Natural killer cell treated with Interleukin-12 subunit alpha and Interleukin-12 subunit beta and Interleukin-15 and Interleukin-18, amount 100 ng/mL, for 72 hours (primary cell): ENCODE measurements around the gene DOCK2. TPM values are rescaled to one million over a fixed set of nuclear protein-coding genes. Genes with fewer than 3 reads are reported as not detected.
"Not testable (repeated sequence)": the region's sequence is repeated elsewhere in the genome, so short reads cannot be mapped to it uniquely, and the experiment has no call there.

ENCODE experiments used
- ATAC-seq, 2 donors: fragments of 150-1000 bp; cut with Tn5 transposase in 1 of 2; sonication (Bioruptor Pico), chemical (Tn5 transposase) in 1 of 2; 2 replicates each; pipeline ENCODE4 v1.10.0; 2021
- DNase-seq: peaks from one replicate; pipeline ENCODE4 v3.0.0; 2022; ENCODE audit warnings: low spot score
- H3K27ac Mint-ChIP-seq, 2 donors: 1 replicate in 1 of 2; 2 replicates in 1 of 2; pipeline ENCODE4 v1.8.0; 2022; ENCODE audit warnings: mixed read lengths in 2 of 2, mild to moderate bottlenecking in 1 of 2, moderate library complexity in 1 of 2
- H3K27me3 Mint-ChIP-seq, 2 donors: 1 replicate in 1 of 2; 2 replicates in 1 of 2; pipeline ENCODE4 v1.8.0; 2022; ENCODE audit warnings: mixed read lengths in 2 of 2
- H3K36me3 Mint-ChIP-seq: one replicate; pipeline ENCODE4 v1.8.0; 2022; ENCODE audit warnings: mixed read lengths
- H3K4me1 Mint-ChIP-seq, 2 donors: 1 replicate in 1 of 2; 2 replicates in 1 of 2; pipeline ENCODE4 v1.8.0; 2022; ENCODE audit warnings: low read depth in 2 of 2, mixed read lengths in 2 of 2, mild to moderate bottlenecking in 1 of 2
- H3K4me3 Mint-ChIP-seq: one replicate; pipeline ENCODE4 v1.8.0; 2022; ENCODE audit warnings: mixed read lengths
- H3K9me3 Mint-ChIP-seq: 2 replicates; pipeline ENCODE4 v1.8.0; 2022; ENCODE audit warnings: mixed read lengths
- total RNA-seq, 2 donors: library from RNA; stranded (reverse); gene quantifications; one replicate each; pipeline ENCODE4 v1.2.3, GENCODE V29; 2022

The DOCK2 gene
- total RNA-seq, 2 donors from 2014 or later: 461 to 526 TPM

DNA sequence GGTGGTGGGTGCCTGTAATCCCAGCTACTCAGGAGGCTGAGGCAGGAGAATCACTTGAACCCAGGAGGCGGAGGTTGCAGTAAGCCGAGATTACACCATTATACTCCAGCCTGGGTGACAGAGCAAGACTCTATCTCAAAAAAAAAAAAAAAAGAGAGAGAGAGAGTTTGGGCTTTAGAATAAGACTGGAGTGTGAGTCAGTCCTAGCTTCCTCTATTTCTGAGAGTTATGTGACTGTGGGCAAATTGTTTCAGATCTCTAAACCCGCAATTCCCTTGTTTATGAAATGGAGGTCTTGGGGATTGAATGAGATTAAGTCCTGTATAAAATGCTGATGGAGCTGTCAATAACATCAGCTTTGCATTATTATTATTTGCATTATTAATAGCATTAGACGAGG, 316.1 kb downstream of the DOCK2 start:
- peaks cover 5 to 30% of the 10 kb centered on the region in 2 donors for H3K4me1 Mint-ChIP-seq
- DNase-seq, H3K36me3 Mint-ChIP-seq, ATAC-seq, H3K9me3 Mint-ChIP-seq, H3K27me3 Mint-ChIP-seq, H3K4me3 Mint-ChIP-seq, H3K27ac Mint-ChIP-seq: not testable (repeated sequence)

DNA sequence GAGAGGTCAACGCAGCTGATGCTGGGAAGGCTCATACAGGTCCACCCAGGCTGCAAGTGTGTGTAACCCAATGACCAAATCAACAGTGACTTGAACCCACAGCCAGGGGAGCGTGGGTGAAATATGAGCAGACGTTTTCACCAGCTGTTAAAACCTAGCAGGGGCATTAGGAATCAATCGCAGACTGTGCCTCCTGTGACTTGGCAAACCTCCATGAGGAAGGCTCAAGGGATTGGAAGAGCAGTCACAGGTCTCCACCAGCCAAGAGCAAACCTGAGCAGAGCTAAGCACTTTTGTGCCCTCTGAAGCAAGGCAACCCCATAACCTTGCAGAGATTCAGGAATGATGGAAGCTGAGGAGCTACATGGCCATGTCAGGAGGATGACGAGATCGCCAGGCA, 317.7 kb downstream of the DOCK2 start:
- Mint-ChIP-seq H3K4me1 (peaks cover 5 to 23% of the 10 kb centered on the region in 2 donors), H3K9me3 (no peaks in the 10 kb centered on the region), H3K27ac (no peak overlapping the region), H3K4me3 (no peak overlapping the region), H3K36me3 (no peaks in the 10 kb centered on the region), H3K27me3 (no peaks in the 10 kb centered on the region)
- ATAC-seq (no peak), DNase-seq (no peak)

DNA sequence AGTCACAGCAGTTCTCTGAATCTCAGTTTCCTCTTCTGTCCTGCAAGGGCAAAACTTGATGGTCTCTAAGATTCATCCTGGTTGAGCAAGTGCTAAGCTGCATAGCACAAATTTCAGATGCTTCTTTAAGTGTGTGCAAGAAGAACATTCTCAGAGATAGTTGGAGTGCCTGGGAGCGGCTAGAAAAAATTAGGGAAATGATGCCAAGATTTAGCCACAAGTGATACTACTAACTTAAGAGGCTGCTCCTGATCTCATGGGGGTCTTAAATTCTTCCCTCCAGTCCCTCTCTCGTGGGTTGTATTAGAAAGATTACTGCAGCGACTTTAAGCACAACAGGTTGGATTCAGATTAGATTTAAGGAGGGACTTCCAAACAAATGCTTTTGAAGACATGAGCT, 319.1 kb downstream of the DOCK2 start:
- H3K27ac Mint-ChIP-seq: no peak overlapping the region
- peaks cover 5 to 20% of the 10 kb centered on the region in 2 donors for H3K4me1 Mint-ChIP-seq
- no peaks in the 10 kb centered on the region for H3K27me3 Mint-ChIP-seq
- DNase-seq (no peak), ATAC-seq (no peak)
- no peak overlapping the region for H3K4me3 Mint-ChIP-seq
- H3K36me3 Mint-ChIP-seq: no peaks in the 10 kb centered on the region
- H3K9me3 Mint-ChIP-seq: no peaks in the 10 kb centered on the region

DNA sequence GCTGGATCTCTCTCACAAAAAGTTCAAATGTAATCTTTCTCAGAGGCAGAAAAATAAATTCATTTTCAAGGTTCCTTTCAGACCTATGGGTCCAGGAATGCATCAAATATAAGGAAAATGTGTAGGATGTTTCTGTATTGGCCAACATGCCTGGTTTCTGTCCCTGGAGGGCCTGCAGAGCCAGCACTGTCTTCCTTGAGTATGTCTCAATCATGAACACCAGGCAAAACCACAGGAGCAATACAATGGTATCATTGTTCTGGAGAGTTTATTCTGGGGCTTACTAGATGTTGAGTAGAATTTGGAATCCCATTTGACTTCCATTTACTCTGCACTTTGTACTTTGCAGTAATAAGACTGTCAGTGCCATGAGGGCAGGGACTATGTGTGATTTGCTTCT, 319.7 kb downstream of the DOCK2 start:
- DNase-seq (no peak), ATAC-seq (no peak)
- no peak overlapping the region for H3K27ac Mint-ChIP-seq
- H3K9me3 Mint-ChIP-seq: no peaks in the 10 kb centered on the region
- no peaks in the 10 kb centered on the region for H3K36me3 Mint-ChIP-seq
- peaks cover 5 to 17% of the 10 kb centered on the region in 2 donors for H3K4me1 Mint-ChIP-seq
- H3K4me3 Mint-ChIP-seq: no peak overlapping the region
- no peaks in the 10 kb centered on the region for H3K27me3 Mint-ChIP-seq

DNA sequence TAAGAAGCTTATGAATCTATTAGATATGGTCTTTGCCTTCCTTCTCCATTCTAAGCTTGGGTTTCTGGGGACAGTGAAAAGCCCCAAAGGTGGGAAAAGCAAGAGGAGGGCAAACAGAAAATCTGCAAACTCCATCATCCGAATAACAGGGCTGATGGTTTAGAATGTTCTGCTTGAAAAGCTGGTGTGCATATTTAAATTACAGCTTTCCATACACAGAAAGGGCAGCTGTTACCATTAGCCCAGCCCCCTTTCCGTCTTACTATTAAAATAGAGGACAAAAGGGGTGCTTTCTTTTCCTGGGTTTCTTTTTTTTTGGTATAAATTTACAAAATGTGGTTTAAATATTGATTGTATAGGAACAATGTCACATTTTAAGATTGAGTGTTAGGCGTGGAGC, 321.2 kb downstream of the DOCK2 start:
- ATAC-seq: no peak
- no peaks in the 10 kb centered on the region for H3K36me3 Mint-ChIP-seq

DNA sequence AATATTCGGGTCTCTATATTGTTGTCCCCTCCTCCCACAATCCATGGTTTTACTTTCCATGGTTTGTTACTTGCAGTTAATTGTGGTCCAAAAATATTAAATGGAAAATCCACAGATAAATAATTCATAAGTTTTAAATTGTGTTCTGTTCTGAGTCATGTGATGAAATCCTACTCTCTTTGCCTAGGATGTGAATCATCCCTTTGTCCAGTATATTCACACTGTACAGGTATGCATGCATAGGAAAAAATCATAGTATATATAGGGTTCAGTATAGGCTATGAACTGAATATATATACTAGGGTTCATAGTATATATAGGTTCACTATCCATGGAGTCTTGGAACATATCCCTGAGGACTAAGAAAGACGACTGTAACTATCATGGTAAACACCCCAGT, 323.6 kb downstream of the DOCK2 start:
- no peak for ATAC-seq
- Mint-ChIP-seq H3K4me1 (peaks cover 10 to 20% of the 10 kb centered on the region in 2 donors), H3K9me3 (no peaks in the 10 kb centered on the region), H3K4me3 (no peak overlapping the region), H3K27me3 (no peaks in the 10 kb centered on the region), H3K27ac (no peak overlapping the region), H3K36me3 (no peaks in the 10 kb centered on the region)
- no peak for DNase-seq

More for the DNA sequence above, 321.2 kb downstream of the DOCK2 start:
- peaks cover 10 to 20% of the 10 kb centered on the region in 2 donors for H3K4me1 Mint-ChIP-seq
- H3K27ac Mint-ChIP-seq: no peak overlapping the region
- no peak overlapping the region for H3K4me3 Mint-ChIP-seq
- no peaks in the 10 kb centered on the region for H3K9me3 Mint-ChIP-seq
- H3K27me3 Mint-ChIP-seq: no peaks in the 10 kb centered on the region
- no peak for DNase-seq

DNA sequence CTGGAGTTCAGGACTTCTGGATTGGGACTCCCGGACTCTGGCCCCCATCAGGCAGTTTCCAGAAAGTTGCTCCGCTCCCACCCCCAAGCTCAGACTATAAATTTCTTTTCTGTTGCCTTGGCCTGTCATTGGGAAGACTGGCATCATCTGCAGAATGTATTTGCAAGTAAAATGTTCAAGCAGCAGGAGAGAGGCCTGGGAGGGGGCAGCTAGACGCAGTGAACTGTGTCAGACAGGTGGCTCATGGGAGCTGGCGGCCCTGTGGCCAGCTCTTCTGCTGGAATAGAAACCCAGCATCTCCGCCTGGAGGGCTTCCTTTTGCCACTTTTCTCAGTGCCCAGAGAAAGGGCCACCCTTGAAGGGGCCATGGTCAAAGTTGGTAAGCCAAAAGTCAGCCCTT, 327.2 kb downstream of the DOCK2 start:
- Mint-ChIP-seq H3K36me3 (no peaks in the 10 kb centered on the region), H3K27ac (no peak overlapping the region), H3K4me3 (no peak overlapping the region), H3K27me3 (no peaks in the 10 kb centered on the region), H3K9me3 (no peaks in the 10 kb centered on the region), H3K4me1 (peaks cover 23 to 31% of the 10 kb centered on the region in 2 donors)
- no peak for ATAC-seq
- no peak for DNase-seq

DNA sequence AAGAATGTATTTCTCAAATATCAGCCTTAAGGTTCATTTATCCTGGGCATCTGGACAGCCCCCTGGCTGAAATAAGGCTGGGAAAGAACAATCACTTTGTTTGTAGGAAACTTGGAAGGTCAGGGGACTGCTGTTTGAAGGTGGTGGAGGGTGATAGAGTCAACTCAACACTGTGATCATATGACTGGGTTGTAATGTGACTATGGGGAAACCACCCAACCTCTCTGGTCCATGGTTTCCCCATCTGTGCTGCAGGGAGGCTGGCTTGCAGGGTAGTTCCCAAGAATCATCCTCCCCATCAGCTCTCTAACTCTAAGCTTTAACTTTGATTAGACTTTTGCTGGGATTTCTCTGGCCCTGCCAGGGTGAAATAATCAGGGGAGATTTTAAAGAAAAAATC, 333.3 kb downstream of the DOCK2 start:
- DNase-seq: no peak
- H3K27ac Mint-ChIP-seq: peak overlapping the region in 1 of 2 donors; percentile 37
- ATAC-seq: peak; percentile 50 to 55
- no peaks in the 10 kb centered on the region for H3K36me3 Mint-ChIP-seq
- peaks cover 18 to 30% of the 10 kb centered on the region in 2 donors for H3K4me1 Mint-ChIP-seq
- H3K9me3 Mint-ChIP-seq: no peaks in the 10 kb centered on the region
- no peak overlapping the region for H3K4me3 Mint-ChIP-seq
- H3K27me3 Mint-ChIP-seq: no peaks in the 10 kb centered on the region

DNA sequence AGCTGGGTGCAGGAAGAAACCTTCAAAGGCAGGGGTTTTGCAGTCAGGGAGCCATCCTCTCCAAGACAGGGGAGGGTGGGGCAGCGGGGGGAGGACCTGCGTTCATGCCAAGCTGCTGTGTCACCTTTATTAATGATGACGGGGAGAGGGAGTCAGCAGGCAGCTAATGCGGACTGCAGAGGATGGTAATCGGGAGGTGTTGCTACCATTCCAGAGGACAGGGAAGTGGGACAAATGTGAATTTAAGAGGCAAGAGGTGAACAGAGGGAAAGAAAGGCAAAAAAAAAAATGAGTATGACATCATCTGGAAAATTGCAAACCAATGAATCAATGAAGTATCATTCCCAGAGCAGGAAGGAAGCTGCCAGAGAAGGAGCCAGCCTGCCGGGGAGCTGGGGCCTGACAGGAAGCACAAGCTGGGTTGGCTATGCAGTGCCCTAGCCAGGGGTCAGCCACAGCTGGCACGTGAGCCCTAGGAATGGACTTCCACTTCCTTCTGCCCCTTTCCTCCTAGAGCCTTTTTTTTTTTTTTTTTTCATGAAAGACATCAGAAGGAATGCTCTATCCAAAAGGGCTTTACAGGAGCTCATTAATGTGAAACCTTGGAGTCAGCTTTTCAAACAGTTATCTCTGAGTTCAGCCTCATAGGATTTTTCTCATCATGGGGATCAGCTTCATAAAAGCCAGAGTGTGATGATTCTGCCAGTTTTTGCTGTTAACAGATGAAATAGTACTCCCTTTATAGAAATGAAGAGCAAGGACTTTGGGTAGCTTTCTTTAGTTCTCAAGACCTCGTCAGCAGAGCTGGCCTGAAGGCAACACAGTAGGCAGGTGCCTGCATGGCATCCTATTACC, 334.1 kb downstream of the DOCK2 start:
- H3K9me3 Mint-ChIP-seq: no peaks in the 10 kb centered on the region
- no peak for DNase-seq
- peaks cover 18 to 33% of the 10 kb centered on the region in 2 donors for H3K4me1 Mint-ChIP-seq
- ATAC-seq: no peak
- no peaks in the 10 kb centered on the region for H3K27me3 Mint-ChIP-seq
- no peaks in the 10 kb centered on the region for H3K36me3 Mint-ChIP-seq
- H3K27ac Mint-ChIP-seq: peak overlapping the region in 1 of 2 donors; percentile 37
- no peak overlapping the region for H3K4me3 Mint-ChIP-seq

DNA sequence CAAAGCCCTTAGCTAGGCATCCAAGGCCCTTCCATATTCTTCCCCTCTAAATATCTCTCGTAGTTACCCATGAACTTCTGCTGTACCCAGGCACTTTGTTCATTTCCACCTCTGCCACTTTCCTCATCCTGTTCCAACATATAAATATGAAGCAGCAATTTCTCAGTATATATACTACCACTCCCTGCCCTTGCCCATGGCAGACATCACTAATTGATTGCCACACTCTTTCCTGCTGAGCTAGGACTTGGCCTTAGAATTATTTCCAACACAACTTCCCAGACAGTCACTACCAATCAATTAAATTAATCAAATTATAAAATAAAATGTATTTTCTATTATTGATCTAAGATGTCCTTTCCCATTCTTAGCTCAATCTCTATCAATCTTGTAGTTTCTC, 334.7 kb downstream of the DOCK2 start:
- H3K36me3 Mint-ChIP-seq: no peaks in the 10 kb centered on the region
- H3K4me1 Mint-ChIP-seq: peaks cover 18 to 33% of the 10 kb centered on the region in 2 donors
- no peaks in the 10 kb centered on the region for H3K27me3 Mint-ChIP-seq
- H3K27ac Mint-ChIP-seq: no peak overlapping the region
- DNase-seq (no peak), ATAC-seq (no peak)
- H3K9me3 Mint-ChIP-seq: no peaks in the 10 kb centered on the region
- no peak overlapping the region for H3K4me3 Mint-ChIP-seq

DNA sequence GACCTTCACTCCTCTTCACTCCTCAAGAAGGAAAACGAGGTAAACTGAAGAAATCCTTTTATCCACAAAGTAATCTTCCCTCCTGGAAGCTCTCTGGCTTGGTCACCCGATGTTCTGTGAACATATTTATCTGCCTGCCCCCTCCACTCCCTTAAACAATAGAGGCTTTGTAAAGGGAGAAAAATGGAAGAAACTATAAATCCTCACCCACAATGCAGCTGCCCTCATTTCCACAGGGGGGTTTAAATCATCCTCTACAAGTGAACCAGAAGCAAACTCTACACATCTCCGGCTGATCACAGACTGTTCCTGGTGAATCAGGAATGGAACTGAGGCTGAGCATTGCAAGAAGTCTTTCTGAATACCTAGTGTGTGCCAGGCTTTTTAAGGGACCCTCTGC, 336.0 kb downstream of the DOCK2 start:
- Mint-ChIP-seq H3K9me3 (no peaks in the 10 kb centered on the region), H3K4me1 (peaks cover 9 to 23% of the 10 kb centered on the region in 2 donors), H3K27ac (no peak overlapping the region), H3K27me3 (no peaks in the 10 kb centered on the region), H3K36me3 (no peaks in the 10 kb centered on the region), H3K4me3 (no peak overlapping the region)
- ATAC-seq: no peak
- DNase-seq: no peak

DNA sequence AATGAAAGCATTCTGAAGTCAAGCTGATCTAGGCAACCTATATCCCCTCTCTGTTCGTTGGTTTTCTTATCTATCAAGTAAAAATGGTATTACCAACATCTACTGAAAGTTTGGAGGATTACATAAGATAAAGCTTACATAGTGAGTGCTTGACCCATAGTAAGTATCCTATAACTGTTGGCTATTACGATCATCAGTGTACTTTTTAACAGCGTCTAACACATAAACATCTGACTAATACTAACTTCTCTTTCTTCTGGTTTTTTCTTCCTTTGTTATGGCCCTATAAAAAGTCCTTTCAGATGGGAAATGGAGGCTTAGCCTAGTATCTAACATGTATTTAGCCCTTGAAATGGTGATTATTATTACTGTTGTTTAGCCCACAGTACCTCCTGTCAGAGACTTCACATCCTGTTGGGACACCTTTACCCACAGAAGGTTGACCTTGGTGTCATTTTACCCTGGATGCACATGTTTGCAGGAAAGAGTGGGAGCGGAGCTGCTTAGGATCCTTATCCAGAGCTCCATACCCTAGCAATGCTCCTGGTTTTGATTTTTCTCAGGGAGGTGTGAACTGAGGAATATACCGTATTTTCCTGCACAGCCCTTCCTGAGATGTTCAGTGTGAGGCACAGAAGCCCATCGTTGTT, 337.2 kb downstream of the DOCK2 start:
- no peak for ATAC-seq
- H3K4me3 Mint-ChIP-seq: no peak overlapping the region
- H3K27ac Mint-ChIP-seq: no peak overlapping the region
- H3K4me1 Mint-ChIP-seq: peaks cover 5 to 16% of the 10 kb centered on the region in 2 donors
- H3K36me3 Mint-ChIP-seq: no peaks in the 10 kb centered on the region
- H3K9me3 Mint-ChIP-seq: no peaks in the 10 kb centered on the region
- no peak for DNase-seq
- no peaks in the 10 kb centered on the region for H3K27me3 Mint-ChIP-seq

DNA sequence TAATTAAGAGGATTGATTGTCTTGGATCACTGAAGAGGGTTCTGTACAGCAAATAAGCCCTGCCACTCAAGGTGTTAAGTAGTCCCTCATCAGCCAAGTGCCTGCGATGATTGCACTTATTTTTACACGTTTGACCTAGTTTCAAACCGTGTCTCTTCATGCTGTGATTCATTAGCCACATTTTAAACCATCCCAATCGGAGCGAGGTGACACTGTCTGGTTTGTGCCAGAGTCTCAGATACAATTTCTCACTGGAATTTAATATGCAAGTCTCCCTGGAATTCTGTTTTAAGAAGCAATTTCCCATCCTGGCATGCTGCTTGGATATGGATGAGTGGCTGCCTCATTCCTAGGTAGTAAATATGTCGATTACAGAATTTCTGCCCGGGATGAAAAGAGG, 341.6 kb downstream of the DOCK2 start:
- ATAC-seq: no peak
- H3K9me3 Mint-ChIP-seq: no peaks in the 10 kb centered on the region
- H3K27me3 Mint-ChIP-seq: no peaks in the 10 kb centered on the region
- no peak overlapping the region for H3K27ac Mint-ChIP-seq
- DNase-seq: no peak
- peaks cover 6% of the 10 kb centered on the region for H3K36me3 Mint-ChIP-seq
- H3K4me3 Mint-ChIP-seq: no peak overlapping the region
- H3K4me1 Mint-ChIP-seq: peaks cover 0 to 18% of the 10 kb centered on the region in 2 donors

DNA sequence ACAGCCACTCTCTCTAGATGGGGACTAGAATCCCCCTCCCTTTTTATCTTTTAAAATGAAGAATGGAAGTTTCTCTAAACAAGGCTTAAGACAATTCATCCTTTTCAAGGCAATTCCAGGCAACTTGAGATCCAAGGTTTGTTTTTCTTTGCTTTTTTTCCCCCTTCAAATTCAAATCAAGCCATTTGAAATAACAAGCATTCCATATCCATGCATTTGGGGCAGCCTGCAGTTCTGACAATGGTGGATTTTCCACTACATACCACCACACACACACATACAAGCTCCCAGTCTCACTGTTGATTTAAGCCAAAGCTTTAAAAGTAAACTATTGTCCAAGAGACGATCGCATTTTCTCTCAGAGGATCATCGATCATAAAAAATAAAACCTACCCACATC, 342.8 kb downstream of the DOCK2 start:
- H3K36me3 Mint-ChIP-seq: peaks cover 6% of the 10 kb centered on the region
- H3K27me3 Mint-ChIP-seq: no peaks in the 10 kb centered on the region
- DNase-seq (no peak), ATAC-seq (no peak)
- no peak overlapping the region for H3K27ac Mint-ChIP-seq
- H3K4me3 Mint-ChIP-seq: no peak overlapping the region
- no peaks in the 10 kb centered on the region for H3K9me3 Mint-ChIP-seq
- H3K4me1 Mint-ChIP-seq: peaks cover 0 to 18% of the 10 kb centered on the region in 2 donors
